Measurements from ENCODE around the gene TPRG1. TPM values are rescaled to one million over a fixed set of nuclear protein-coding genes. Genes with fewer than 3 reads are reported as not detected.

The TPRG1 gene
- total RNA-seq, 4 donors from 2014 or later, result 2.3 to 14.9 (median 4.1) TPM; not detected in 1

GRCh38 chr3:189368384-189368783, 196.6 kb downstream of the TPRG1 start:
- DNase-seq, result no peak
- Histone ChIP-seq H3K4me1 (no peaks in the 10 kb centered on the region), H3K27ac (no peak overlapping the region), H3K4me3 (no peak overlapping the region), H3K36me3 (no peaks in the 10 kb centered on the region), H3K9me3 (no peaks in the 10 kb centered on the region), H3K27me3 (no peaks in the 10 kb centered on the region)
- intact Hi-C loops (cut with DNase I; ENCODE audit: low total_unique reads) (no loop called here), in situ Hi-C loops (cut with MboI; ENCODE audit: low pct_ligation_motif_present in 1 of 4, low pct_unique_long_range_greater_than_20kb in 1 of 4, low sequenced_read_pairs in 3 of 4) (no loop called here)
- TF ChIP-seq EP300 (IDR thresholded peaks at IDR 0.05; ENCODE audit: low read depth) (no peak), POLR2AphosphoS5 (IDR thresholded peaks at IDR 0.05) (no peak), POLR2A (IDR thresholded peaks at IDR 0.05) (no peak), CTCF (IDR thresholded peaks at IDR 0.05) (no peak)
- 69% methylated on average over 4 of the region's 4 CpGs; no CpG with 5 or more reads in 1 of the 2 donors for WGBS, 2 donors (ENCODE audit: low coverage in 1 of 2)

GRCh38 chr3:189369636-189370035, 197.9 kb downstream of the TPRG1 start:
- Histone ChIP-seq H3K27me3 (no peaks in the 10 kb centered on the region), H3K27ac (no peak overlapping the region), H3K4me1 (no peaks in the 10 kb centered on the region), H3K4me3 (no peak overlapping the region), H3K9me3 (no peaks in the 10 kb centered on the region), H3K36me3 (no peaks in the 10 kb centered on the region)
- intact Hi-C loops (cut with DNase I; ENCODE audit: low total_unique reads) (no loop called here), in situ Hi-C loops (cut with MboI; ENCODE audit: low pct_ligation_motif_present in 1 of 4, low pct_unique_long_range_greater_than_20kb in 1 of 4, low sequenced_read_pairs in 3 of 4) (no loop called here)
- WGBS, 2 donors (ENCODE audit: low coverage in 1 of 2), result 87 to 91% methylated on average over 3 to 5 of the region's 5 CpGs
- TF ChIP-seq POLR2A (IDR thresholded peaks at IDR 0.05) (no peak), EP300 (IDR thresholded peaks at IDR 0.05; ENCODE audit: low read depth) (no peak), POLR2AphosphoS5 (IDR thresholded peaks at IDR 0.05) (no peak), CTCF (IDR thresholded peaks at IDR 0.05) (no peak)
- no peak for DNase-seq

- Histone ChIP-seq H3K27me3 (no peaks in the 10 kb centered on the region), H3K36me3 (no peaks in the 10 kb centered on the region), H3K4me1 (no peaks in the 10 kb centered on the region), H3K9me3 (peaks cover 0 to under 1% of the 10 kb centered on the region in 2 donors), H3K27ac (no peak overlapping the region), H3K4me3 (no peak overlapping the region)
- WGBS, 2 donors (ENCODE audit: low coverage in 1 of 2), result 11 to 16% methylated on average over 3 of the region's 3 CpGs
- TF ChIP-seq POLR2A (IDR thresholded peaks at IDR 0.05), result no peak
- TF ChIP-seq POLR2AphosphoS5 (IDR thresholded peaks at IDR 0.05), result no peak
- no peak for TF ChIP-seq EP300 (IDR thresholded peaks at IDR 0.05; ENCODE audit: low read depth)
- no peak for TF ChIP-seq CTCF (IDR thresholded peaks at IDR 0.05)
- DNase-seq, result no peak
- intact Hi-C loops (cut with DNase I; ENCODE audit: low total_unique reads), result no loop called here
- in situ Hi-C loops (cut with MboI; ENCODE audit: low pct_ligation_motif_present in 1 of 4, low pct_unique_long_range_greater_than_20kb in 1 of 4, low sequenced_read_pairs in 3 of 4), result no loop called here
These were observed 200.5 kb downstream of the TPRG1 start for GRCh38 chr3:189372243-189372642.
